Fibroblast of villous mesenchyme (primary cell): ENCODE results near the gene TANK. TPM values are rescaled to one million over a fixed set of nuclear protein-coding genes. Genes with fewer than 3 reads are reported as not detected.
"Not testable (repeated sequence)": the region's sequence is repeated elsewhere in the genome, so short reads cannot be mapped to it uniquely, and the experiment has no call there.

Experiments used
- DNase-seq: peaks from one replicate; pipeline ENCODE4 v3.0.0-alpha.2; 2010; ENCODE audit warnings: low read depth
- H3K4me3 ChIP-seq: 2 replicates; pipeline ENCODE4 v1.5.1; 2011; ENCODE audit warnings: low read depth, mild to moderate bottlenecking, low read length
- total RNA-seq: library from RNA; depleted of rRNA; stranded (reverse); fragments of >200 nt; gene quantifications from 2 replicates; pipeline ENCODE4 v1.2.3, GENCODE V29; 2012
- TF ChIP-seq, protein P1 (sequence below): IDR thresholded peaks from 2 replicates; pipeline ENCODE4 v1.5.1; 2012; ENCODE audit warnings: low read depth, mild to moderate bottlenecking, low read length; ENCODE audit not compliant: insufficient read depth

The TANK gene
- total RNA-seq, 1 donor, result 100 TPM

DNA sequence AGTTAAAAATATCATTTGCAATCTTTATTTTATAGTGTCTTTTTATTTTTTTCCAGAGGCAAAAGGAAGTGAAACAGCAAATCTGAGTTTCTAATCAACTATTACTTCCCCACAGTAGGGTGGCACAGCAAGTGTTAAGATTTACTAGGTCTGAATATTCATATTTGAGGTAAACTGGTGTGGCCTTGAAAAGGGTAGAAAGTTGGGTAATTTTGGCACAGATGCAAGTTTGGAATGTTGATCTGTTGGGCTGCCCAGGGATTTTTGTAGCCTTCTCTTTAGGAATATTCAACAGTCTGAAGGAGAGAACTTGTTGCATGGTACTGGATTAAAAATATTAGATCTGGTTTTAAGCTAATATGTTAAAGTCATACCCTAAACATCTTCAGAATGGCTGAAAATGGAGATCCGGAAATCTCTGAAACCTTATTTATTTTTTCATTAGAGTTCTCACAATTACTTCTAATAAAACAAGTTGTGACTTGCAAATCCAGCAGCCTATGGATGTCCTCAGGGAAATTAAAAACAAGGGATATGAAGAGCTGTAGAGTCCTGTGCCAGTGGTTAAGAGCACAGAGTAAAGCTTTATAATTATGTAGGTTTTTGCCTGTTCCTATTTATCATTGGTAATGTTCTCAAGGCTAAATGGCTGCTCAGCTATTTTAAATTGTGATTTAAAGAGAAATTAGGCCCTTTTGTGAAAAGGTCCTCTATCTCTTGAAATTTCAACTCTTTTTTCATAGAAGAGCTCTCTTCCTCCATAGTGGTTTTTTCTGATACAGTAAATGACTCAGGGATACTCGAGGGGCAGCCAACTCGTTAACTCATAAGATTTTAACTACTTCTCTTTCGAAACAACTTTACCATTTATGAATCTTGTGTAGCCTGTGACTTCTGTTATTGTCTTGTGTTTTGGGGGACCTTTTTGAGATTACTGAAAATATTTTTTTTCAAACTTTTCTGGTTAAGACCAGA, 11.0 kb downstream of the TANK start:
- TF ChIP-seq, protein P1, sequence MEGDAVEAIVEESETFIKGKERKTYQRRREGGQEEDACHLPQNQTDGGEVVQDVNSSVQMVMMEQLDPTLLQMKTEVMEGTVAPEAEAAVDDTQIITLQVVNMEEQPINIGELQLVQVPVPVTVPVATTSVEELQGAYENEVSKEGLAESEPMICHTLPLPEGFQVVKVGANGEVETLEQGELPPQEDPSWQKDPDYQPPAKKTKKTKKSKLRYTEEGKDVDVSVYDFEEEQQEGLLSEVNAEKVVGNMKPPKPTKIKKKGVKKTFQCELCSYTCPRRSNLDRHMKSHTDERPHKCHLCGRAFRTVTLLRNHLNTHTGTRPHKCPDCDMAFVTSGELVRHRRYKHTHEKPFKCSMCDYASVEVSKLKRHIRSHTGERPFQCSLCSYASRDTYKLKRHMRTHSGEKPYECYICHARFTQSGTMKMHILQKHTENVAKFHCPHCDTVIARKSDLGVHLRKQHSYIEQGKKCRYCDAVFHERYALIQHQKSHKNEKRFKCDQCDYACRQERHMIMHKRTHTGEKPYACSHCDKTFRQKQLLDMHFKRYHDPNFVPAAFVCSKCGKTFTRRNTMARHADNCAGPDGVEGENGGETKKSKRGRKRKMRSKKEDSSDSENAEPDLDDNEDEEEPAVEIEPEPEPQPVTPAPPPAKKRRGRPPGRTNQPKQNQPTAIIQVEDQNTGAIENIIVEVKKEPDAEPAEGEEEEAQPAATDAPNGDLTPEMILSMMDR, result no peak
- H3K4me3 ChIP-seq, result no peak overlapping the region
- peak; percentile 47 for DNase-seq

DNA sequence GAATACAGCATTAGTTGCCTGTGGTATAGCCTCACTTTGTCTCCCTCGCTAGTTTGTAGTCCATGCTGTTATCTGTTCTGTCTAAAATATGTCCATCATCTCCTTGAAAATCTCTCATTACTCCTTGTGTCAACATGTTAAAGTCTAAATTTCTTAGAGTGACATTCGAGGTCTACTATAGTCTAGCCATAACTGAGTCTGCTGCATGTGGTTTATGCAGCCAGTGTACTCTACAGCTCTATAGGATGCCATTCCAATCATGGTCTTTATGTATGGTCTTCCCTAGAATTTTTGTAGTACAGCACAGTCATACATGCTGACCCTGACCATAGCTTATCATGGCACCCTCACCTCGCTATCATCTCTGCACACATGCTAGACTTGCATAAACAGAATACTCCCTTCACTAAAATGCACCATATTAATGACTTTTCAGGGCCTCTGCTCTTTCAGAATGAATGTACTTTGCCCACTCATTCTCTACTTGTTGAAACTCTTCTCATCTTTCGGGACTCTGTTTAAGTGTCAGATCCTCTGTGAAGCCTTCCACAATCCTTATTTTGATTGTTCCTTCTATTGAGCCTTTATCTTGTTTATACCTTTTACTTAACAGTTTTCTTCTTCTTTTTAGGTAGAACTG, 12.8 kb downstream of the TANK start:
- TF ChIP-seq, protein P1, result no peak
- no peak for DNase-seq
- H3K4me3 ChIP-seq, result no peak overlapping the region

DNA sequence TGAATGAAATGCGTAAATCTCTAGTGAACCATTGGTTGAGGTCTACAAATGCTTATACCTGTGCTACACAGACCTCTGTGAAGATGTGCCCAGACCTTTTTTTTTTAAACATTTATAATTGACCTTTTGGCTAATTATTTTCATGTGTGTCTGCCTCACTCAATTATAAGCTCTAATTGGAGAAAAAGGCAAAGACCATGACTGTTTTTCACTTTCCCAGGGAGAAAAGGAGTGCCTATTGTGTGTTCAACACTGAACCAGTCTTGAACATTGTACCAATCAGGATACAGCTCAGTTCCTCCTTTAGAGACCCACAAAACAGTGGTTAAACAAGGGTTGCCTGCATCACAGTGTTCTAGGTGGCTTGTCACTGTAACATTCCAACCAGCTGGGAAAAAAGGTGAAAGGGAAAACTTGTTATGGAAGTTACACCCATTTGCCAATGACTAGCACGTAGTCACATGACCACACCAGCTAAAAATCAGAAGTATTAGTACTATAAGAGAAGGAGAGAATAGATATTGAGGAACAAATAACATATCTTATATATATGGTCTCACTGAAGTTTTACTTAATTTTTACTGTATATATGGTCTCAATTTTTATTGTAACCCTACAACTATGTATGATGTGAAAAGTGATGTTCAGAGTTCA, 13.4 kb downstream of the TANK start:
- no peak for DNase-seq
- TF ChIP-seq, protein P1, result no peak

DNA sequence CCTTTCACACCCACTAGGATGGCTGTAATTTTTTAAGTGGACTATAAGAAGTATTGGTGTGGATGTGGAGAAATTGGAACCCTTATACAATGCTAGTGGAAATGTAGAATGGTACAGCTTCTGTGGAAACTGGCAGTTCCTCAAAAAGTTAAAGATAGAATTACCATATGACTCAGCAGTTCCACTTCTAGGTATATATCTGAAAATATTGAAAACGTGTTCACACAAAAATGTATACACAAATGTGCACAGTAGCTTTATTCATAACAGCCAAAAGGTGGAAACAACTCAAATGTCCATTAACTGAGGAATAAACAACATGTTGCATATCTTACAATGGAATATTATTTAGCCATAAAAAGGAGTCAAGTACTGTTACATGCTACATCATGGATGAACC, 17.7 kb downstream of the TANK start:
- DNase-seq, result no peak
- TF ChIP-seq, protein P1, result no peak
- H3K4me3 ChIP-seq, result no peak overlapping the region

More for the DNA sequence above, 13.4 kb downstream of the TANK start:
- no peak overlapping the region for H3K4me3 ChIP-seq

DNA sequence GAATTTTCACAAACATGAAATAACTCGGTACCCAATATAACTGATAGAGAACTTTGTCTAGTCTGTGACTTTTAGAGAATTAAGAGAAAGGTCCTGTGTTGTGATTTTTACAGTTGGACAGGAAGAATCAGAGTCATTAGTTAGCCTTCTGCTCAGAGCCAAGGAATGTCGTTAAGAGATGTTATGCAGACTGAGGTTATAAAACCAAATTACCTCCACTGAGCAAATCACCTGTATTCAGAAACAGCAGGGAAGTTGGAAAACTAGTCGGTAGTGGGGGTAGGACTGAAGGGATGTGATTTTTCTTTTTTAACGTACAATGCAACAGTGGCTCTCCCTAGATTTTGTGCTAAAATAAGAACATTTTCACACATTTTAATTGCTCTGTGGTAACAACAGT, 18.5 kb downstream of the TANK start:
- DNase-seq, result no peak
- TF ChIP-seq, protein P1, result no peak

DNA sequence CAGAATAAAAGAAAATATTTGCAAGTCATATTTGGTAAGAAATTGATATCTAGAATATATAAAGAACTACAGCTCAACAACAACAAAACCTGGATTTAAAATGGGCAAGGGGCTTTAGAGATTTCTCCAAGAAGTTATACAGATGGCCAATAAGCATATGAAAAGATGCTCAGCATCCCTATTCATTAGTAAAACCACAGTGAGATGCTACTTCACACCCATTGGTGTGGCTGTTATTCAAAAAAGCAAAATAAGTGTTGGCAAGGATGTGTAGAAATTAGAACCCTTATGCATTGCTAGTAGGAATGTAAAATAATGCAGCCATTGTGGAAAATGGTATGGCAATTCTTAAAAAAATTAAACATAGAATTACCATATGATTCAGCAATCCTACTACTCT, 29.8 kb downstream of the TANK start:
- H3K4me3 ChIP-seq, result no peak overlapping the region
- TF ChIP-seq, protein P1, result no peak
- DNase-seq, result no peak

More for the DNA sequence above, 18.5 kb downstream of the TANK start:
- no peak overlapping the region for H3K4me3 ChIP-seq

DNA sequence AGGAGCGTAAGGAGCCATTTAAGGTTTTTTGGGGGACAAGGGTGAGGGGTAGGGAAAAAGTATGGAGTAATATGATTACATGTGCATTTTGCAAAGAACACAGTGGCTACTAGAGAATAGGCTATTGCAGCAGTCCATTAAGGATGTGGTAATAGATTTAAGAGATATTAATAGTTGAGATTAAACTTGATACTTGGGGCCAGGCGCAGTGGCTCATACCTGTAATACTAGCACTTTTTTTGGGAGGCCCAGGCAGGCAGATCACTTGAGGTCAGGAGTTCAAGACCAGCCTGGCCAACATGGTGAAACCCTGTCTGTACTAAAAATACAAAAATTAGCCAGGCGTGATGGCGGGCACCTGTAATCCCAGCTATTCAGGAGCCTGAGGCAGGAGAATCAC, 35.4 kb downstream of the TANK start:
- H3K4me3 ChIP-seq, DNase-seq: not testable (repeated sequence)
